Brain microvascular endothelial cell (primary cell): ENCODE measurements around the gene FUOM.

Experiments
- DNase-seq: peaks from one replicate; pipeline ENCODE4 v3.0.0-alpha.2; 2020
- H3K27ac ChIP-seq: fragments of 250-450 bp; sonication (Bioruptor Pico); 2 replicates; pipeline ENCODE4 v1.5.1; 2020; ENCODE audit warnings: mild to moderate bottlenecking, moderate library complexity
- H3K27me3 ChIP-seq: fragments of 250-450 bp; sonication (Bioruptor Pico); replicated peaks from 2 replicates; pipeline ENCODE4 v1.5.1; 2020; ENCODE audit warnings: mild to moderate bottlenecking
- H3K36me3 ChIP-seq: fragments of 250-450 bp; sonication (Bioruptor Pico); replicated peaks from 2 replicates; pipeline ENCODE4 v1.5.1; 2020; ENCODE audit warnings: mild to moderate bottlenecking
- H3K4me3 ChIP-seq: 2 replicates; pipeline ENCODE4 v1.5.1; 2011; ENCODE audit warnings: low read depth, mild to moderate bottlenecking, control low read depth, low read length, moderate library complexity
- in situ Hi-C: cut with HindIII; loops from 2 replicates; pipeline ENCODE4 v1.10.0; 2017; ENCODE audit warnings: low sequenced_read_pairs, low pct_ligation_motif_present
- TF ChIP-seq, protein P1 (sequence below): IDR thresholded peaks from 2 replicates; pipeline ENCODE4 v1.5.1; 2011; ENCODE audit warnings: low read depth, mild to moderate bottlenecking, moderate library complexity, low read length, control low read depth, inconsistent platforms; ENCODE audit errors: missing control alignments

The FUOM gene

DNA sequence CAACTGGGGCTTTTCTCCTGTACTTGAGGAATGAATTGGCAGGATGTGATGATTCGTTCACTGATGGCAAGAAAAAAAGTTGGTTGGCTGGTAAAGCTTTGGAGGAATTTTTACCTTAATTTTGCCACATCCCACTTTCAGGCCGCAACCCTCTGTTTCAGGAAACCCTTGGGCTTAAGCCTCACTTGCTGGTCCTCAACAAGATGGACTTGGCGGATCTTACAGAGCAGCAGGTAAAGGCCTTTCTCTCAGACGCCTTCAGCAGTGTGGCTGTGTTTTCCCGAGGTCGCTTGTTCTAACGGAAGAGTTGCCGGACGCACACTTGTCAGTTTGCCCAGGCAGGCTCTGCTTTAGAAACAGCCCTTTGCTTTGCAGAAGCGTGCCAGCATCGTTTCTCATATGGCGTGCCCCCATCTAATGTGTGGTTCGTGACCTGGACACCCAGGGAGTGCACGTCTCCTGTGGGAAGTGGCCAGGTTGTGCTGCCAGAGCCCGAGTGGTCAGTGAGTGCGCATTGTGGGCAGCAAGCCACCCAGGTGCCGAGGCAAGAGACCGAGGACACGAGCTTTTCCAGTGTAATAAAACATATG lies 38.3 kb upstream of the FUOM start:
- TF ChIP-seq, protein P1, sequence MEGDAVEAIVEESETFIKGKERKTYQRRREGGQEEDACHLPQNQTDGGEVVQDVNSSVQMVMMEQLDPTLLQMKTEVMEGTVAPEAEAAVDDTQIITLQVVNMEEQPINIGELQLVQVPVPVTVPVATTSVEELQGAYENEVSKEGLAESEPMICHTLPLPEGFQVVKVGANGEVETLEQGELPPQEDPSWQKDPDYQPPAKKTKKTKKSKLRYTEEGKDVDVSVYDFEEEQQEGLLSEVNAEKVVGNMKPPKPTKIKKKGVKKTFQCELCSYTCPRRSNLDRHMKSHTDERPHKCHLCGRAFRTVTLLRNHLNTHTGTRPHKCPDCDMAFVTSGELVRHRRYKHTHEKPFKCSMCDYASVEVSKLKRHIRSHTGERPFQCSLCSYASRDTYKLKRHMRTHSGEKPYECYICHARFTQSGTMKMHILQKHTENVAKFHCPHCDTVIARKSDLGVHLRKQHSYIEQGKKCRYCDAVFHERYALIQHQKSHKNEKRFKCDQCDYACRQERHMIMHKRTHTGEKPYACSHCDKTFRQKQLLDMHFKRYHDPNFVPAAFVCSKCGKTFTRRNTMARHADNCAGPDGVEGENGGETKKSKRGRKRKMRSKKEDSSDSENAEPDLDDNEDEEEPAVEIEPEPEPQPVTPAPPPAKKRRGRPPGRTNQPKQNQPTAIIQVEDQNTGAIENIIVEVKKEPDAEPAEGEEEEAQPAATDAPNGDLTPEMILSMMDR, result no peak
- Histone ChIP-seq H3K27me3 (no peaks in the 10 kb centered on the region), H3K27ac (no peak overlapping the region), H3K36me3 (peaks cover 33% of the 10 kb centered on the region), H3K4me3 (no peak overlapping the region)
- in situ Hi-C loops, result no loop called here
- DNase-seq, result no peak

DNA sequence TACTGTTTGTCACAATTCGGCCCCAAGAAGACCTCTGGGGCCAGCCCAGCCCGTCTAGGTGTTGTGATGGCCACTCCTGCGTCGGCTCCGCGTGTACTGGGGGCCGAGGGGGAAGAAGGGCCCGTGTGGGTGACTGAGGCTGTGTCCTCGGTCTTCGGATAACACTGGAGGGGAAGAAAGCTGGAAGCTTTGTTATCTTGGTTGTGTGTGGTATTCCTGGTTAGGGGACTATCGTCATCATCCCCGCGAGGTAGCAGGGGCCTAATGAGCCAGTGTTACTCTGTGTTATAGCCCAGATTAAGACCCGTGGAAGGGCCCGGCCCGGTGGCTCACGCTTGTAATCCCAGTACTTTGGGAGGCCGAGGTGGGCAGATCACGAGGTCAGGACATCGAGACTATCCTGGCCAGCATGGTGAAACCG lies 37.0 kb upstream of the FUOM start:
- TF ChIP-seq, protein P1, result no peak
- Histone ChIP-seq H3K27ac (peak overlapping the region; percentile 36), H3K27me3 (no peaks in the 10 kb centered on the region), H3K4me3 (peak overlapping the region; percentile 87), H3K36me3 (peaks cover 26% of the 10 kb centered on the region)
- in situ Hi-C loops, result no loop called here
- DNase-seq, result no peak

DNA sequence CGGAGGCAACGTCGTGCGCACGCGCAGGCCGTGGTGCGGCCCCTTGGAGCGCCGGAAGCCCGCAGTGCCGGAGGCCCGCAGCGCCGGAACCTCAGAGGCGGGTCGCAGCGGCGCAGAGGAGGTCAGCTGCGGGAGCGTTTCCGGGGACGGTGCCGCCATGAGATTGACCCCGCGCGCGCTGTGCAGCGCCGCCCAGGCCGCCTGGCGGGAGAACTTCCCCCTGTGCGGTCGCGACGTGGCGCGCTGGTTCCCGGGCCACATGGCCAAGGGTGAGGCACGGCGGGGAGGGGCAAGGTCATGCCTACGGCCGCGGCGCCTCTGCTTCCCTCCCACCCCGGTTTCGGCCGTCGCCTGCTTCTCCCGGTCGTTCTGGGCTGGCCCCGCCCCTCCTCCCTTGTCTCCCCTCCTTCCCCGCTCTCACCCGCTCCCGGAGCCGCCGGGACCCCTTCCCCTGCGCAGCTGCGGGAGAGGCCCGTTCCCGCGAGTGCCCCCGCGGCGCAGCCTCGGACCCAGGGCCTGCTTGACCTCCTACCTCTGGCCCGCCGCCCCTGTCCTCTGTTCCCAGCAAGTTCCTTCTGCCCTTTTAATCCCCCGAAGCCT lies 36.3 kb upstream of the FUOM start, which contains the start of gene MTG1:
MTG1 (plus strand) TSS at position 94 of the 600 bp plus-strand sequence; CDS start at position 158, 64 bp downstream.
- DNase-seq, result peak; percentile 80
- TF ChIP-seq, protein P1, result peak; percentile 4
- Histone ChIP-seq H3K4me3 (peak within 1 kb of the TSS; percentile 87), H3K27me3 (no peaks in the 10 kb centered on the region), H3K36me3 (peaks cover 19% of the 10 kb centered on the region), H3K27ac (peak within 1 kb of the TSS; percentile 36)
- in situ Hi-C loops, result no loop called here

DNA sequence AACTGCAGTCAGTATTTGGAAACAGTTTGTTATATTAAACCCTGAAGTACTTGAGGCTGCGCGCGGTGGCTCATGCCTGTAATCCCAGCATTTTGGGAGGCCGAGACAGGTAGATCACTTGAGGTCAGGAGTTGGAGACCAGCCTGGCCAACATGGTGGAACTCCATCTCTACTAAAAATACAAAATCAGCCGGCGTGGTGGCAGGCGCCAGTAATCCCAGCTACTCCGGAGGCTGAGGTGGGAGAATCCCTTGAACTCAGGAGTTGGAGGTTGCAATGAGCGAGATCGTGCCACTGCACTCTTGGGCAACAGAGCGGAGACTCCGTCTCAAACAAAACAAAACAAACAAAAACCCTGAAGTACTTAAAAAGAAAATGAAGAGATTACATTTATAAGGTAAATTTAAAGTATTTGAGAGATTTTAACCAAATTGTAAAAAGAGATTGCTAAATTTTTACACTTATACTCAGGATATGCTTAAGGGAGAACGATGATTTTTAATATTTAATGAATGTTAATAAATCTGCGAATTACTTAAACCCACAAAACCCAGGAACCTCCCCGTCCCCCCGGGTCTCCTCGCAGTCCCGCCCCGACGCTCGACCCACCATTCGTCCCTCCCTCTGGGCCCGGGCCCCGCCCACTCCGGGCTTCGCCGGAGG lies 35.7 kb upstream of the FUOM start:
- in situ Hi-C loops, result no loop called here
- no peak for DNase-seq
- TF ChIP-seq, protein P1, result no peak
- Histone ChIP-seq H3K27ac (no peak overlapping the region), H3K27me3 (no peaks in the 10 kb centered on the region), H3K36me3 (peaks cover 13% of the 10 kb centered on the region), H3K4me3 (peak overlapping the region; percentile 87)

DNA sequence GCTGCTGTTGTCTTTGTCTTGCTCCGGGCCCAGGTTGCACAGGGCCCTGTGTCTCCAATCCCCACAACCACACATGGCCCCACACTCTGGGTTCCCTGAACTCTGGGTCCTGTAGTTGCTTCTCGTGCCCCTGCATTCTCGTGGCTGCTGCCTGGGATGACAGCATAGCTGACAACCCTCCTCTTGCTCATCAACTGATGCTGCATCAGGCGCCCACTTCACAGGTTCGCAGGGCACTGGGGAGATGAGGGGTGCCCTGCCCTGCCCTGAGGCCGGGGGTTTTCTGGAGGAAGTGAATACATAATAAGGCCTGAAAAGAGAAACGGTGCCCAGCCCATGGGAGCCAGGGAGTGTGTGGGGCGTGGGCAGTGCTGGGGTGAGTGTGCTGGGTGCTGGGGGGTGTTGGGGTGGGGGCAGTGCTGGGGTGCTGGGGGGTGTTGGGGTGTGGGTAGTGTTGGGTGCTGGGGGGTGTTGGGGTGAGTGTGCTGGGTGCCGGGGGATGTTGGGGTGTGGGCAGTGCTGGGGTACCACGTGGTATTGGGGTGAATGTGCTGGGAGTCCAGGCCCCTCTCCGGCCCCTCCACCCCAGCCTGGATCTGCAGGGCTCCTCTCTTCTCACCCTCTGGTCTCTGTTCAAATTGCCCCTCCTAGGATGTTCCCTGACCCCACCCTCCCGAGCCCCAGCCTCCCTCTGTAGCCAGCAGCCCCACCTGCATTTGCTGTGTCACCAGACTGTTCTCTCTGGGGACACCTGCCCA lies 34.1 kb upstream of the FUOM start:
- Histone ChIP-seq H3K4me3 (no peak overlapping the region), H3K27me3 (no peaks in the 10 kb centered on the region), H3K27ac (no peak overlapping the region), H3K36me3 (peaks cover 5% of the 10 kb centered on the region)
- DNase-seq, result no peak
- TF ChIP-seq, protein P1, result no peak
- in situ Hi-C loops, result no loop called here
